SK-N-SH (cell line): ENCODE results near the gene NYNRIN. TPM values are rescaled to one million over a fixed set of nuclear protein-coding genes. Genes with fewer than 3 reads are reported as not detected.

Experiments used
- CTCF ChIA-PET: fragments of 300-600, 350-600 bp; formaldehyde crosslinking; extraction: SDS; loops from one replicate; lab custom pipeline; 2021; lab: Yijun Ruan, JAX
- POLR2A ChIA-PET: fragments of 350-600 bp; sonication (Branson Sonifier 250); formaldehyde crosslinking; extraction: SDS; loops from one replicate; lab custom pipeline; 2020; ENCODE audit warnings: antibody characterized with exemption, inconsistent platforms; lab: Yijun Ruan, JAX
- DNase-seq: peaks from one replicate; pipeline ENCODE4 v3.0.0; 2012
- H2AFZ ChIP-seq: fragments of 200-600 bp; sonication (generic); 2 replicates; pipeline ENCODE4 v1.8.1; 2016; ENCODE audit warnings: antibody characterized with exemption, mild to moderate bottlenecking, low read depth
- H3F3A ChIP-seq: fragments of 200-600 bp; sonication (generic); replicated peaks from 2 replicates; pipeline ENCODE3; 2016; ENCODE audit warnings: antibody characterized with exemption, mild to moderate bottlenecking; ENCODE audit not compliant: insufficient read depth
- H3K27ac ChIP-seq, 2 experiments: fragments of 200-500 bp in 1 of 2; fragments of 200-600 bp in 1 of 2; sonication (Bioruptor generic) in 1 of 2; sonication (generic), shearing (Covaris generic) in 1 of 2; 2 replicates each; pipeline versions ENCODE4 v1.5.1 to v1.6.1; 2014 to 2016; ENCODE audit warnings: low read depth in 2 of 2, inconsistent platforms in 1 of 2, low read length in 1 of 2, mild to moderate bottlenecking in 1 of 2, mixed read lengths in 1 of 2
- H3K27me3 ChIP-seq: fragments of 200-600 bp; sonication (generic), shearing (Covaris generic); 2 replicates; pipeline ENCODE4 v1.6.1; 2016; ENCODE audit warnings: mixed run types; ENCODE audit not compliant: insufficient read depth
- H3K36me3 ChIP-seq, 2 experiments: fragments of 200-500 bp in 1 of 2; fragments of 200-600 bp in 1 of 2; sonication (Bioruptor generic) in 1 of 2; sonication (generic) in 1 of 2; replicated peaks in 1 of 2; 2 replicates each; pipeline versions ENCODE3 to v1.5.1; 2014 to 2016; ENCODE audit warnings: low read length in 1 of 2, mild to moderate bottlenecking in 1 of 2; ENCODE audit not compliant: insufficient read depth in 2 of 2, control insufficient read depth in 1 of 2
- H3K4me1 ChIP-seq, 2 experiments: fragments of 200-500 bp in 1 of 2; fragments of 200-600 bp in 1 of 2; sonication (Bioruptor generic) in 1 of 2; sonication (generic), shearing (Covaris generic) in 1 of 2; 2 replicates each; pipeline versions ENCODE4 v1.5.1 to v1.6.1; 2014 to 2016; ENCODE audit warnings: low read depth in 1 of 2, low read length in 1 of 2, mixed run types in 1 of 2; ENCODE audit not compliant: insufficient read depth in 2 of 2, control insufficient read depth in 1 of 2
- H3K4me2 ChIP-seq: fragments of 200-600 bp; sonication (generic), shearing (Covaris generic); 2 replicates; pipeline ENCODE4 v1.6.1; 2017; ENCODE audit warnings: mixed run types
- H3K4me3 ChIP-seq, 2 experiments: fragments of 200-500 bp in 1 of 2; fragments of 200-600 bp in 1 of 2; sonication (Bioruptor generic) in 1 of 2; sonication (generic), shearing (Covaris generic) in 1 of 2; 2 replicates each; pipeline versions ENCODE4 v1.5.1 to v1.8.1; 2014 to 2016; ENCODE audit warnings: low read depth in 2 of 2, inconsistent platforms in 1 of 2, low read length in 1 of 2, mild to moderate bottlenecking in 1 of 2, mixed read lengths in 1 of 2, moderate library complexity in 1 of 2
- H3K79me2 ChIP-seq: fragments of 200-600 bp; sonication (generic); 2 replicates; pipeline ENCODE4 v1.8.1; 2017; ENCODE audit warnings: mild to moderate bottlenecking; ENCODE audit not compliant: insufficient read depth
- H3K9ac ChIP-seq: fragments of 200-600 bp; sonication (generic); 2 replicates; pipeline ENCODE4 v1.6.1; 2017; ENCODE audit warnings: mixed run types
- H3K9me2 ChIP-seq: fragments of 200-600 bp; sonication (generic); 2 replicates; pipeline ENCODE4 v1.6.1; 2017; ENCODE audit warnings: mixed run types
- H3K9me3 ChIP-seq: fragments of 200-600 bp; sonication (generic); 2 replicates; pipeline ENCODE4 v1.6.1; 2017; ENCODE audit warnings: mixed run types, mild to moderate bottlenecking, moderate library complexity
- H4K20me1 ChIP-seq: fragments of 200-600 bp; sonication (generic); 2 replicates; pipeline ENCODE4 v1.6.1; 2017; ENCODE audit warnings: mild to moderate bottlenecking, mixed run types; ENCODE audit not compliant: insufficient read depth
- FOXM1 ChIP-seq: IDR thresholded peaks from 2 replicates; pipeline ENCODE4 v1.4.0; 2012; ENCODE audit warnings: low read depth, mild to moderate bottlenecking
- GABPA ChIP-seq: IDR thresholded peaks from 2 replicates; pipeline ENCODE4 v1.4.0; 2012; ENCODE audit warnings: low read depth, mild to moderate bottlenecking
- RAD21 ChIP-seq: IDR thresholded peaks from 2 replicates; pipeline ENCODE4 v1.6.1; 2012; ENCODE audit warnings: mild to moderate bottlenecking, low read length
- RFX5 ChIP-seq: IDR thresholded peaks from 2 replicates; pipeline ENCODE4 v1.6.1; 2012; ENCODE audit warnings: mild to moderate bottlenecking, improper control_type of control experiment, low read length
- TAF1 ChIP-seq: IDR thresholded peaks from 2 replicates; pipeline ENCODE4 v1.6.1; 2012; ENCODE audit warnings: low read depth, mild to moderate bottlenecking, low read length, moderate library complexity, borderline replicate concordance
- TCF12 ChIP-seq: IDR thresholded peaks from 2 replicates; pipeline ENCODE4 v1.4.0; 2012
- TEAD4 ChIP-seq: IDR thresholded peaks from 2 replicates; pipeline ENCODE4 v1.4.0; 2012; ENCODE audit warnings: mild to moderate bottlenecking, borderline replicate concordance; ENCODE audit not compliant: insufficient read depth
- WGBS: methylation state at CpG from one replicate; pipeline ENCODE4 v1.1.6; 2017; ENCODE audit warnings: low lambda C conversion rate; 5-methylcytosine and 5-hydroxymethylcytosine counted together
- polyA plus RNA-seq, 3 experiments: library from polyadenylated mRNA; depleted of rRNA; stranded (reverse); fragments of >200 nt; gene quantifications; 2 replicates each; pipeline ENCODE4 v1.2.3, GENCODE V29; 2012
- TF ChIP-seq, protein P1 (sequence below): IDR thresholded peaks from 2 replicates; pipeline ENCODE4 v1.4.0; 2012; ENCODE audit warnings: low read depth, borderline replicate concordance
- TF ChIP-seq, protein P2 (sequence below): fragments of 150-350 bp; IDR thresholded peaks from 2 replicates; pipeline ENCODE4 v1.6.1; 2016; ENCODE audit warnings: mild to moderate bottlenecking, low read depth, low read length
- TF ChIP-seq, protein P3 (sequence below): IDR thresholded peaks from 2 replicates; pipeline ENCODE4 v1.4.0; 2012; ENCODE audit warnings: low read depth
- TF ChIP-seq, protein P4 (sequence below): IDR thresholded peaks from 2 replicates; pipeline ENCODE4 v1.4.0; 2012; ENCODE audit warnings: low read depth, borderline replicate concordance

Gene NYNRIN
- polyA plus RNA-seq, 1 of the 3 experiments (the other 2 are of a cell fraction), result 4.8 TPM

DNA sequence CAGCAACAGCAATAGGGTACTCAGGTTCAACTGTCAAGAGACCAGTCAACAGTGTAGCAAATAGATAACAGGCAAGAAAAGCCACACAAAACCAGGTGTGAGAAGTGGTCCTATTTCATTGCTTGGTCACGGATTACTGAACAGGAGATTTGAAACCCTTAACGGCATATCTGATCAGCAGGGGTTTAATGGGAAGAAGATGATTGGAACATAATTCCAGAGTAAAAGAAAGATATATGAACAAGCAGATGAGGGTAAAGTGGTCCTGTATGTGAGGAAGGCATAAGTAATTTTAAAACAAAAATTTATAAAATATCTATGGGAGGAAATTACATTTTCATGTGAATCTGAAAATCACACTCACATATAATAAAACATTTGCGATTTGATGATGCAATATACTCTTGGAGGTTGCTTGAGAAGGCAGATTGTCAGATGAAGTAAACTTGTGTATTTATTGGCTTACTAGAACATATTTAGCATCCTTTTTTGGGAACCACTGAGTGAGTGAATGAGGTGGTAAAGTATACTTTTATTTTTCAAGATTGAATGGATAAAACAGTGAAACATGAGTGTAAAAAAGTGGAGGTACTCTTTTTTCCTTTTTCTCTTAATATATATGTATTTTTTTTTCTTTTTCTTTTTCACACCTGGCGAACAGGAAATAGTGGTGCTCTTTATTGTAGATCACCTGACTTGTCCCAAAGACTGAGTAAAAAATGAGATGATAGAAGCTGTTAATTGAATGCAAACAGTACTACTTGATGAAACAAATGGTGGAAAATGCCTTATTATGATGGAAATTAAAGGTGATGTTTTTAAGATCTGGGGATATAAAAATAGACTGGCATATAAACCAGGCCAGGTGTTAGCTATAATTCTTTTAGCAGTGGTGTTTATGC is 65.3 kb downstream of the NYNRIN start:
- Histone ChIP-seq H3K36me3 (no peaks in the 10 kb centered on the region), H3F3A (no peaks in the 10 kb centered on the region), H4K20me1 (no peaks in the 10 kb centered on the region), H3K4me2 (no peak overlapping the region), H3K9ac (no peak overlapping the region), H2AFZ (no peak overlapping the region), H3K4me1 (no peaks in the 10 kb centered on the region), H3K4me3 (no peak overlapping the region), H3K9me3 (no peaks in the 10 kb centered on the region), H3K9me2 (no peaks in the 10 kb centered on the region), H3K27me3 (no peaks in the 10 kb centered on the region), H3K79me2 (no peaks in the 10 kb centered on the region), H3K27ac (no peak overlapping the region)
- POLR2A ChIA-PET, result no interaction called here
- TF ChIP-seq RAD21 (no peak), RFX5 (no peak), FOXM1 (no peak), TEAD4 (no peak), GABPA (no peak)
- TF ChIP-seq, protein P1, sequence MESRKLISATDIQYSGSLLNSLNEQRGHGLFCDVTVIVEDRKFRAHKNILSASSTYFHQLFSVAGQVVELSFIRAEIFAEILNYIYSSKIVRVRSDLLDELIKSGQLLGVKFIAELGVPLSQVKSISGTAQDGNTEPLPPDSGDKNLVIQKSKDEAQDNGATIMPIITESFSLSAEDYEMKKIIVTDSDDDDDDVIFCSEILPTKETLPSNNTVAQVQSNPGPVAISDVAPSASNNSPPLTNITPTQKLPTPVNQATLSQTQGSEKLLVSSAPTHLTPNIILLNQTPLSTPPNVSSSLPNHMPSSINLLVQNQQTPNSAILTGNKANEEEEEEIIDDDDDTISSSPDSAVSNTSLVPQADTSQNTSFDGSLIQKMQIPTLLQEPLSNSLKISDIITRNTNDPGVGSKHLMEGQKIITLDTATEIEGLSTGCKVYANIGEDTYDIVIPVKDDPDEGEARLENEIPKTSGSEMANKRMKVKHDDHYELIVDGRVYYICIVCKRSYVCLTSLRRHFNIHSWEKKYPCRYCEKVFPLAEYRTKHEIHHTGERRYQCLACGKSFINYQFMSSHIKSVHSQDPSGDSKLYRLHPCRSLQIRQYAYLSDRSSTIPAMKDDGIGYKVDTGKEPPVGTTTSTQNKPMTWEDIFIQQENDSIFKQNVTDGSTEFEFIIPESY, result no peak
- TF ChIP-seq, protein P2, sequence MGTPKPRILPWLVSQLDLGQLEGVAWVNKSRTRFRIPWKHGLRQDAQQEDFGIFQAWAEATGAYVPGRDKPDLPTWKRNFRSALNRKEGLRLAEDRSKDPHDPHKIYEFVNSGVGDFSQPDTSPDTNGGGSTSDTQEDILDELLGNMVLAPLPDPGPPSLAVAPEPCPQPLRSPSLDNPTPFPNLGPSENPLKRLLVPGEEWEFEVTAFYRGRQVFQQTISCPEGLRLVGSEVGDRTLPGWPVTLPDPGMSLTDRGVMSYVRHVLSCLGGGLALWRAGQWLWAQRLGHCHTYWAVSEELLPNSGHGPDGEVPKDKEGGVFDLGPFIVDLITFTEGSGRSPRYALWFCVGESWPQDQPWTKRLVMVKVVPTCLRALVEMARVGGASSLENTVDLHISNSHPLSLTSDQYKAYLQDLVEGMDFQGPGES, result no peak
- TF ChIP-seq, protein P3, sequence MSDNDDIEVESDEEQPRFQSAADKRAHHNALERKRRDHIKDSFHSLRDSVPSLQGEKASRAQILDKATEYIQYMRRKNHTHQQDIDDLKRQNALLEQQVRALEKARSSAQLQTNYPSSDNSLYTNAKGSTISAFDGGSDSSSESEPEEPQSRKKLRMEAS, result no peak
- 62% methylated on average over 4 of the region's 4 CpGs for WGBS
- DNase-seq, result no peak
- CTCF ChIA-PET, result no interaction called here

DNA sequence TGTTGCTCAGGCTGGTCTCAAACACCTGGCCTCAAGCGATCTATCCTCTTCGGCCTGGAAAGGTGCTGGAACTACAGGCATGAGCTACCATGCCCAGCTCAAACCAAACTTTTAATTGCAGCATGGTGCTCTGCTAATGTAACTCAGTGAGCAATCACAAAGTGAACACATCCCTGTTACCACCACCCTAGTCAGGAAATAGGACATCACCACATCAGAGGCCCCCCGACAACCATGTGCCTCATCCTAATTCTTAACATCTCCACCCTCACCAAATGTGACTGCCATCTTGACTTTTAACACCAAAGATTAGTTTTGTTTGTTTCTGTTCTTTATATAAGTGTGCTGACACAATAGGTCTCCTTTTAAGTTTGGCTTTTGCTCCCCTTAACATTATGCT is 66.6 kb downstream of the NYNRIN start:
- Histone ChIP-seq H4K20me1 (no peaks in the 10 kb centered on the region), H3K4me3 (no peak overlapping the region), H3K9me2 (no peaks in the 10 kb centered on the region), H3K27me3 (no peaks in the 10 kb centered on the region), H2AFZ (no peak overlapping the region), H3K79me2 (no peaks in the 10 kb centered on the region), H3K4me2 (no peak overlapping the region), H3K36me3 (no peaks in the 10 kb centered on the region), H3F3A (no peaks in the 10 kb centered on the region), H3K27ac (no peak overlapping the region), H3K4me1 (no peaks in the 10 kb centered on the region), H3K9ac (no peak overlapping the region), H3K9me3 (no peaks in the 10 kb centered on the region)
- DNase-seq, result no peak
- no peak for TF ChIP-seq TCF12
- TF ChIP-seq TAF1, result no peak
- TF ChIP-seq, protein P4, sequence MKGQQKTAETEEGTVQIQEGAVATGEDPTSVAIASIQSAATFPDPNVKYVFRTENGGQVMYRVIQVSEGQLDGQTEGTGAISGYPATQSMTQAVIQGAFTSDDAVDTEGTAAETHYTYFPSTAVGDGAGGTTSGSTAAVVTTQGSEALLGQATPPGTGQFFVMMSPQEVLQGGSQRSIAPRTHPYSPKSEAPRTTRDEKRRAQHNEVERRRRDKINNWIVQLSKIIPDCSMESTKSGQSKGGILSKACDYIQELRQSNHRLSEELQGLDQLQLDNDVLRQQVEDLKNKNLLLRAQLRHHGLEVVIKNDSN, result no peak
- ChIA-PET POLR2A (no interaction called here), CTCF (interaction anchor here (1.1 kb wide), 1 partner anchor 16 kb away, joined by 3 read pairs; no protein-coding TSS in a partner anchor)
- 88% methylated on average over 3 of the region's 3 CpGs for WGBS
